RWPE1 (cell line): Measurements from ENCODE around the gene MON2.

Experiments
- CTCF ChIA-PET: fragments of 350-600 bp; sonication (Branson Sonifier 250); formaldehyde crosslinking; extraction: SDS; loops from one replicate; lab custom pipeline; 2021; lab: Yijun Ruan, JAX
- POLR2A ChIA-PET: fragments of 400-600 bp; formaldehyde crosslinking; extraction: SDS; loops from one replicate; lab custom pipeline; 2020; ENCODE audit warnings: antibody characterized with exemption; ENCODE audit not compliant: low non-redundant PET; lab: Yijun Ruan, JAX
- DNase-seq: peaks from one replicate; pipeline ENCODE4 v3.0.0; 2012; ENCODE audit warnings: low spot score
- H3K27ac ChIP-seq: fragments of 450-650 bp; 2 replicates; pipeline ENCODE4 v1.5.1; 2017
- TF ChIP-seq, protein P1 (sequence below): fragments of 450-650 bp; conservative IDR thresholded peaks from 2 replicates; pipeline ENCODE4 v1.5.1; 2017; ENCODE audit warnings: low read depth, mild to moderate bottlenecking

Gene MON2

DNA sequence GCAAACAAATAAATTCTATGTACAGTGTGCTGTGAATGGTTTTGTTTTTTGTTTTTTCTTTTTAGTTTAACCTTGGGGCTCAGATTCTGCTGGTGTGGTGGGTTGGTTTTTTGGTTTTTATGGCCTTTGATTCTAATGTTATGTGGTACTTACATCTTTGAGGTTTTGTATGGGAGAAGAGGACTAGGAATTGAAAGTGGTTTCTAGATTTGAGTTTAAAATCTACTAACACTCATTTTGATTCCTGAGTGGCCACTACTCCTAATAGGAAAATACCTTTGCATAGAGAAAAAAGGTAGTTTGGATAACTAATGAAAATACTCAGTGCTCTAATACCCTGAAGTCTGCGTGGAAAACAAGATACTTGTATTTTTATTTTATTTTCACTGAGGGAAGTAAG is 137.7 kb downstream of the MON2 start:
- TF ChIP-seq, protein P1, sequence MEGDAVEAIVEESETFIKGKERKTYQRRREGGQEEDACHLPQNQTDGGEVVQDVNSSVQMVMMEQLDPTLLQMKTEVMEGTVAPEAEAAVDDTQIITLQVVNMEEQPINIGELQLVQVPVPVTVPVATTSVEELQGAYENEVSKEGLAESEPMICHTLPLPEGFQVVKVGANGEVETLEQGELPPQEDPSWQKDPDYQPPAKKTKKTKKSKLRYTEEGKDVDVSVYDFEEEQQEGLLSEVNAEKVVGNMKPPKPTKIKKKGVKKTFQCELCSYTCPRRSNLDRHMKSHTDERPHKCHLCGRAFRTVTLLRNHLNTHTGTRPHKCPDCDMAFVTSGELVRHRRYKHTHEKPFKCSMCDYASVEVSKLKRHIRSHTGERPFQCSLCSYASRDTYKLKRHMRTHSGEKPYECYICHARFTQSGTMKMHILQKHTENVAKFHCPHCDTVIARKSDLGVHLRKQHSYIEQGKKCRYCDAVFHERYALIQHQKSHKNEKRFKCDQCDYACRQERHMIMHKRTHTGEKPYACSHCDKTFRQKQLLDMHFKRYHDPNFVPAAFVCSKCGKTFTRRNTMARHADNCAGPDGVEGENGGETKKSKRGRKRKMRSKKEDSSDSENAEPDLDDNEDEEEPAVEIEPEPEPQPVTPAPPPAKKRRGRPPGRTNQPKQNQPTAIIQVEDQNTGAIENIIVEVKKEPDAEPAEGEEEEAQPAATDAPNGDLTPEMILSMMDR: no peak
- H3K27ac ChIP-seq: no peak overlapping the region
- DNase-seq: no peak
- ChIA-PET POLR2A (no interaction called here), CTCF (interaction anchor here (0.5 to 1.2 kb wide), 4 partner anchors 19 to 195 kb away, joined by 3 to 8 read pairs (median 4); no protein-coding TSS in a partner anchor)

DNA sequence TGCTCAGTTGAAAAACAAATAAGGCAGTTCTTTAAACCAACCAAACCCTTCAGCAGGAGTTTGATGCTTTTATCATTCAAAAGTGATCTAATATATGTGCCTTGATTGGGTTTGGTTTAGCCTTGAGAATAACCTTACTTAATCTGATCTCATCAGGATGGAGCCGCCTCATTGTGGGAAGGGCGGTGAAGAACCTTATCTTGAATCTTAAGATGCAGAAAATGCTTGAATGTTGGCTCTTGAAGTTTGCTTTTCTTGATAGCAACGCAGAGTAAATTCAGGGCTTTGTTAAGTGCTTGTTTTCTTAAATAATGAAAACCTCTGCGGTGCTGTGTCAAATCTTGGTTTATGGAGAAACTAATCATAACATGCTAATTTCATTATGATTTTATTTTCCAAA is 138.2 kb downstream of the MON2 start:
- TF ChIP-seq, protein P1: no peak
- no peak for DNase-seq
- POLR2A ChIA-PET: no interaction called here
- CTCF ChIA-PET: interaction anchor here (0.9 kb wide), 1 partner anchor 190 kb away, joined by 5 read pairs; no protein-coding TSS in a partner anchor
- no peak overlapping the region for H3K27ac ChIP-seq

DNA sequence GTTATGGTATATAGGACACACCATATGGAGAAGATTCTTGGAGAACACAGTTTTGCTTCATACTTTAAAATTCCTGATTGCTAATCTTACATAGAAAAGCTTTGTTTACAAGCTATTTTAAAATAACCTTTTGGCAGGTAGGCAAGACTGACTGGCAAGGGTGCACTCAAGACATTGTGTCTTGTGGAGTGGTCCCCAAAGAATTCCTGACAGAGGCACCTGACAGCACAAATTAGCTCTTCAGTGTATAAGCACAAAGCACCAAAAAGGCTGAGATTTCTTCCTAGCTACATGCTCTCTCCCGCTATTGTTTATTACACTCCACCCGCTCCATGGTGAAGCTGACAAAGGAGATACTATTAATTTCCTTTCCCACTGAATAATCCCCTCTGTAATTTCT is 139.4 kb downstream of the MON2 start:
- ChIA-PET POLR2A (no interaction called here), CTCF (interaction anchor here (0.6 to 1.0 kb wide), 4 partner anchors 24 to 194 kb away, joined by 3 to 5 read pairs (median 3); no protein-coding TSS in a partner anchor)
- no peak overlapping the region for H3K27ac ChIP-seq
- TF ChIP-seq, protein P1: no peak
- DNase-seq: no peak

DNA sequence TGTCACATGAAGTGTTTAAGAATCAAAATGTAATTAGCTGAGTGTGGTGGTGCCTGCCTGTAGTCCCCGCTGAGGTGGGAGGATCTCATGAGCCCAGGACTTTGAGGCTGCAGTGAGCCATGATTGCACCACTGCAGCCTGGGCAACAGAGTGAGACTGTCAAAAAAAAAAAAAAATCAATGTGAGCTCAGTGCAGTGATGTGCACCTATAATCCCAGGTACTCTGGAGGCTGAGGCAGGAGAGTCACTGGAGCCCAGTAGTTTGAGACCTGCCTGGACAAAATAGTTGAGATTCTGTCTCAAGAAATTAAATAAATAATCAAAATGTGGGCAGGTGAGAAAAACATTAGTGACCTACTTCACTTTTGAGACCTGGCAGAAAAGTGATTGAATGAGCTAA is 140.0 kb downstream of the MON2 start:
- CTCF ChIA-PET: interaction anchor here (0.8 kb wide), 1 partner anchor 25 kb away, joined by 3 read pairs; no protein-coding TSS in a partner anchor

DNA sequence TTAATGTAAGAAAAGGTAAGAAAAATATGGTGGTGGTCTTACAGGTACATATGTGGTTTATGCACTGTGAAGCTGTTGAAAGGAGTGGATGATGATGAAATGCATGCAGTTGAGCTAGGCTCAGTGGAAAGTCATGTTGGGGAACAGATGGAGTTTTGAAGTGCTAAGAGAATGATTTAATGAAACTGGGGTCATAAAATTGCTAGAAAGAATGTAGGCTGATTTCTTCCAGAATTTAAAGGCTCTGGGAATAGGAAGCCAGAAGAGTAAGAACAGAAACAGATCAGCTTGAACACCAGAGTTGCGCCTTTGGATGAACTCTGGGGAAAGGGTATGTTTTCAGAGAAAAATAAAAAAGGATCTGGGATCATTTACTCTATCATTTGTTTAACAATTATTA is 146.5 kb downstream of the MON2 start:
- POLR2A ChIA-PET: no interaction called here
- no peak overlapping the region for H3K27ac ChIP-seq
- no peak for DNase-seq
- TF ChIP-seq, protein P1: no peak
- CTCF ChIA-PET: interaction anchor here (0.6 to 0.7 kb wide), 2 partner anchors 464 to 1076 kb away, joined by 3 read pairs; no protein-coding TSS in a partner anchor

More for the DNA sequence above, 140.0 kb downstream of the MON2 start:
- TF ChIP-seq, protein P1: no peak
- no peak overlapping the region for H3K27ac ChIP-seq
- POLR2A ChIA-PET: interaction anchor here (0.6 kb wide), 1 partner anchor 10 kb away, joined by 4 read pairs; no protein-coding TSS in a partner anchor
- DNase-seq: no peak

DNA sequence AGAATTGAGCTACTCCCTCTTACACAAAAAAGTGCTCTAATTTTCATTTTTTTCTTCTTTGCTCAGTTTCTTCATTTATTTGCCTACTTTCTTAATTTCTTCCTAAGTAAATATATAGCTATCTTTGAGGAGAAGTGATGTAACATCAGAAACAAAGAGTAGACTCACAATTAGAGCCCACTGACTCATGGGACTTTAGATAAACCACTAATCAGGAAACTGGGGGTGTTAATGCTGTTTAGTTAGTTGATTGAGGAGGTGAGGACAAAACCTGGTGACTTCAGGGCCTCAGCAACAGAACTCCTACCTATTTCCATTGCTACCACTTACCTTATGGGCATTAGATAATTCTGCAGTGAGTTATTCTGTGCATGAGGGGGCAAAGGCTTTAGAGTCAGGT is 151.7 kb downstream of the MON2 start:
- ChIA-PET CTCF (interaction anchor here (0.8 to 1.0 kb wide), 2 partner anchors 17 to 176 kb away, joined by 3 read pairs; no protein-coding TSS in a partner anchor), POLR2A (no interaction called here)
- no peak for DNase-seq
- no peak overlapping the region for H3K27ac ChIP-seq
- TF ChIP-seq, protein P1: no peak
